ENCODE results near the gene NOVA2. TPM values are rescaled to one million over a fixed set of nuclear protein-coding genes. Genes with fewer than 3 reads are reported as not detected.

The NOVA2 gene
- polyA plus RNA-seq, 3 donors: not detected

DNA sequence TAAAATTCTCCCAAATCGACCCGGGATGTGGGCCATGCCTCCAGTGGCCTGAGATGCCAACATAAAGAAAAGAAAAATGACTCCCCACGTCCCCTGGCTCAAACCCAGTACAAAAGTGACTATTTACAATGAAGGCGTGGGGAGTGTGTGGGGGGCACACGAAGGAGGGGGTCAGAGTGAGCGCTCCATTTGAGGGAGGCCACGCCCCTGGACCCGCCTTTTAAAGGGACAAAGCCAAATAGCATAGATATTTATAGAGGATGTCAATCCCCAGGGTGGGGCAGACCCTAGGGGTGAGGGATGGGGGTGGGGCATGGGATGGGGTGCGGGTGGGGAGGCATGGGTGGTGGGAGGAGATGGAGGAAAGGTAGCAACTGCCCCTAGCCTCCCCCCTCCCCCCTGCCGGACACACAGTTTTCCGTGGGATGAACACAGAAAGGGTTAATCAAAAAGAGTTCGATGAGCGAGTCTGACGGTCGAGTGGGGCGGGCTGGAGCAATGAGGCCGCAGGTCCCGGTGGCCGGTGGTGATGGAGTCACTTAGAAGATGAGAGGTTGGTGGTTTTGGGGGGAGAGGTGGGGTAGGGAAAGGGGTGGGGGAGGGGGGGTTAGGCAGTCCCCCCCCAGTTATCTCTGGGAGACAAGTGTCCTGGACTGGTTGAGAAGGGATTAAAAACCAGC lies 39.0 kb downstream of the NOVA2 start:
- intact Hi-C loops (cut with micrococcal nuclease): no loop called here
- no peaks in the 10 kb centered on the region for H3K4me1 ChIP-seq (ENCODE audit: control insufficient read depth in 1 of 2, insufficient read depth in 2 of 2, low read length in 2 of 2)
- H3K79me2 ChIP-seq (ENCODE audit: insufficient read depth, low read length): no peaks in the 10 kb centered on the region
- H3K27ac ChIP-seq (ENCODE audit: low read depth in 1 of 2, low read length in 2 of 2): no peak overlapping the region
- no peaks in the 10 kb centered on the region for H4K20me1 ChIP-seq (ENCODE audit: insufficient read depth, low read length)
- H3K9ac ChIP-seq (ENCODE audit: insufficient read depth, low read length, poor library complexity, severe bottlenecking): no peak overlapping the region
- no peak for DNase-seq
- peaks cover 9 to 26% of the 10 kb centered on the region in 2 donors for H3K27me3 ChIP-seq (ENCODE audit: control insufficient read depth in 2 of 2, insufficient read depth in 2 of 2, low read length in 2 of 2)
- Mint-ChIP-seq H3K4me1 (no peaks in the 10 kb centered on the region), H3K36me3 (no peaks in the 10 kb centered on the region), H3K4me3 (no peak overlapping the region), H3K27me3 (ENCODE audit: low read depth in 3 of 3) (peaks cover 22 to 61% (median 54%) of the 10 kb centered on the region in 3 donors), H3K27ac (no peak overlapping the region), H3K9me3 (peaks cover 0 to 13% (median 9%) of the 10 kb centered on the region in 7 donors)
- no peak overlapping the region for H3K4me3 ChIP-seq (replicated peaks in 1 of 3; ENCODE audit: low read depth in 2 of 3, low read length in 3 of 3)
- H2AFZ ChIP-seq (ENCODE audit: insufficient read depth, low read depth, low read length, poor library complexity, severe bottlenecking): no peak overlapping the region
- H3K9me3 ChIP-seq (replicated peaks in 1 of 2; ENCODE audit: control insufficient read depth in 1 of 2, insufficient read depth in 1 of 2, low read length in 2 of 2): peaks cover 3 to 9% of the 10 kb centered on the region in 2 donors
- no peak for TF ChIP-seq CTCF (IDR thresholded peaks at IDR 0.05)
- 46% methylated on average over 4 of the region's 19 CpGs for WGBS (ENCODE audit: insufficient coverage)
- no peaks in the 10 kb centered on the region for H3K36me3 ChIP-seq (replicated peaks in 1 of 2; ENCODE audit: control insufficient read depth in 1 of 2, insufficient read depth in 2 of 2, low read length in 2 of 2)
- H3K4me2 ChIP-seq (replicated peaks; ENCODE audit: extremely low read depth, low read length, poor library complexity, severe bottlenecking): no peak overlapping the region

DNA sequence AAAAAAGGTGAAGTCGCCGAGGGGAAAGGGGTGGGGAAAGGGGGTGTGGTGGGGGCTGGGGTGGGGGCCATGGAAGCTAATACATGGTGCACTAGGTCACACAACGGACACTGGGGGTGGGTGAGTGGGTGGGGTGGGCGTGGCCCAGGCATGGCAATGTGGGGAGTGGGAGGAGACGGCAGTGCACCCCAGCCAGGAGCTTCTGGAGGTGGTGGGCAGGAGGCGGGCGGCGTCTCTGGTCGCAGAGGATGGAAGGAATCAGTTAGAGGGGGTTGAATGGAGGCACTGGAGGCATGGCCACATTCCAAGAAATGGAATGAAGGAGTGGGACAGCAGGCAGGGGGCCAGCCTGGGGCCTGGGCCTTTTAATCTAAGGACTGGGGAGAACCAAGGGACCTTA lies 39.9 kb downstream of the NOVA2 start:
- H3K27me3 Mint-ChIP-seq (ENCODE audit: low read depth in 3 of 3): peaks cover 15 to 59% (median 48%) of the 10 kb centered on the region in 3 donors
- no peaks in the 10 kb centered on the region for H3K4me1 Mint-ChIP-seq
- H3K4me3 Mint-ChIP-seq: no peak overlapping the region
- Histone ChIP-seq H3K9me3 (replicated peaks in 1 of 2; ENCODE audit: control insufficient read depth in 1 of 2, insufficient read depth in 1 of 2, low read length in 2 of 2) (peaks cover 3 to 4% of the 10 kb centered on the region in 2 donors), H3K79me2 (ENCODE audit: insufficient read depth, low read length) (no peaks in the 10 kb centered on the region), H3K27ac (ENCODE audit: low read depth in 1 of 2, low read length in 2 of 2) (no peak overlapping the region), H3K36me3 (replicated peaks in 1 of 2; ENCODE audit: control insufficient read depth in 1 of 2, insufficient read depth in 2 of 2, low read length in 2 of 2) (no peaks in the 10 kb centered on the region), H3K9ac (ENCODE audit: insufficient read depth, low read length, poor library complexity, severe bottlenecking) (no peak overlapping the region), H3K4me1 (ENCODE audit: control insufficient read depth in 1 of 2, insufficient read depth in 2 of 2, low read length in 2 of 2) (no peaks in the 10 kb centered on the region), H4K20me1 (ENCODE audit: insufficient read depth, low read length) (no peaks in the 10 kb centered on the region), H3K4me3 (replicated peaks in 1 of 3; ENCODE audit: low read depth in 2 of 3, low read length in 3 of 3) (no peak overlapping the region), H3K4me2 (replicated peaks; ENCODE audit: extremely low read depth, low read length, poor library complexity, severe bottlenecking) (no peak overlapping the region), H3K27me3 (ENCODE audit: control insufficient read depth in 2 of 2, insufficient read depth in 2 of 2, low read length in 2 of 2) (peaks cover 1 to 20% of the 10 kb centered on the region in 2 donors), H2AFZ (ENCODE audit: insufficient read depth, low read depth, low read length, poor library complexity, severe bottlenecking) (no peak overlapping the region)
- 81% methylated on average over 7 of the region's 9 CpGs for WGBS (ENCODE audit: insufficient coverage)
- no peak for TF ChIP-seq CTCF (IDR thresholded peaks at IDR 0.05)
- no peak for DNase-seq
- H3K36me3 Mint-ChIP-seq: no peaks in the 10 kb centered on the region
- intact Hi-C loops (cut with micrococcal nuclease): no loop called here
- no peak overlapping the region for H3K27ac Mint-ChIP-seq
- peaks cover 0 to 8% (median 5%) of the 10 kb centered on the region in 7 donors for H3K9me3 Mint-ChIP-seq

Measured in CD14-positive monocyte (primary cell).